GM12892 (cell line): ENCODE data around the gene HBG2.

Source experiments
- POLR2A ChIP-seq: IDR thresholded peaks from 2 replicates; pipeline ENCODE4 v1.6.1; 2011; ENCODE audit warnings: low read depth, low read length, control low read depth
- POLR2AphosphoS5 ChIP-seq: IDR thresholded peaks from 2 replicates; pipeline ENCODE4 v1.6.1; 2011; ENCODE audit warnings: low read depth, low read length, control low read depth
- TAF1 ChIP-seq: IDR thresholded peaks from 2 replicates; pipeline ENCODE4 v1.6.1; 2011; ENCODE audit warnings: low read depth, mild to moderate bottlenecking, control low read depth, low read length, borderline replicate concordance

DNA sequence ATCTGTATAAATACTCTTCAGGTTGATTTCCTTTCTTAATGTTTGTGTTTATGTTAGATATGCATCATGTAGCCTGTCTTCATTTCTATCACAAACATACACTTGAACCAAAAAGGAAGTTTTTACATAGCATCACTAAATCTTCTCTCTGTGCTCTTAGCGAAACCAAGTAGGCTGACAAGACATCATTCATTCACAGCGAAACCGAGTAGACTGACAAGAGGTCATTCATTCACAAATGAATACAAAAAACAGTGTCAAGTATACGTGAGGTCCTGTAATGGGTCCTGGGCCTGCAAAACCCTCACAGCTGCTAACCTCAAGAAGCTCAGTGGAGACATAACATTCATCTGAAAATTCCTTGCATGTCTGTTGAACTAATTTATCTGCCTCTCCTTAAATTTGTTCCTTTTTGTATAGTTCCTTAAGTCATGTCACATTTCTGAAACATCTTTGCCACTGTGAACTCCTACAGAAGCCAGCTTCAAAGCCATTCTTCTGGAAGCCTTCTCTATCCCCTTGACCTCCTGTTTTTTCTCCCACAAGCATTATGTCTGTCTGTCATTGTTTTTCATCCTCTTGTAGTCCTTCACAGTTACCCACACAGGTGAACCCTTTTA, 25.0 kb upstream of the HBG2 start:
- TF ChIP-seq POLR2AphosphoS5 (no peak), POLR2A (no peak), TAF1 (no peak)
